CD4-positive, CD25-positive, alpha-beta regulatory T cell (primary cell): ENCODE measurements around the gene MYNN. TPM values are rescaled to one million over a fixed set of nuclear protein-coding genes. Genes with fewer than 3 reads are reported as not detected.
A peak's percentile ranks its signal among the peaks of the same experiment; 100 is the strongest.

Experiments
- ATAC-seq, 2 donors: fragments of 150-1000 bp; cut with Tn5 transposase; one replicate each; pipeline ENCODE4 v1.10.0; 2021; ENCODE audit warnings: low read depth in 2 of 2, moderate number of reproducible peaks in 2 of 2, moderate library complexity in 1 of 2
- DNase-seq, 3 donors: peaks; one replicate each; pipeline versions ENCODE4 v3.0.0 to v3.0.0-alpha.2; 2012 to 2022; ENCODE audit warnings: mixed read lengths in 1 of 3
- H3K27ac ChIP-seq: one replicate; pipeline ENCODE4 v1.7.0; 2013; ENCODE audit warnings: mild to moderate bottlenecking, low read length; ENCODE audit not compliant: insufficient read depth, poor library complexity, severe bottlenecking
- H3K27me3 ChIP-seq: one replicate; pipeline ENCODE4 v1.7.0; 2013; ENCODE audit warnings: low read length; ENCODE audit not compliant: control insufficient read depth, insufficient read depth
- H3K36me3 ChIP-seq: one replicate; pipeline ENCODE4 v1.7.0; 2013; ENCODE audit warnings: mild to moderate bottlenecking, low read length, moderate library complexity; ENCODE audit not compliant: control insufficient read depth, insufficient read depth
- H3K4me1 ChIP-seq: 2 replicates; pipeline ENCODE4 v1.7.0; 2013; ENCODE audit warnings: mild to moderate bottlenecking, low read length; ENCODE audit not compliant: insufficient read depth, control insufficient read depth, poor library complexity, severe bottlenecking
- H3K4me3 ChIP-seq: one replicate; pipeline ENCODE4 v1.7.0; 2013; ENCODE audit warnings: low read depth, mild to moderate bottlenecking, low read length, moderate library complexity
- H3K9me3 ChIP-seq, 2 experiments: 1 replicate in 1 of 2; 2 replicates in 1 of 2; pipeline ENCODE4 v1.7.0; 2013; ENCODE audit warnings: low read length in 2 of 2, mild to moderate bottlenecking in 1 of 2, moderate library complexity in 1 of 2; ENCODE audit not compliant: control insufficient read depth in 2 of 2
- H3K27ac Mint-ChIP-seq, 3 donors: one replicate each; pipeline ENCODE4 v1.8.0; 2020 to 2022; ENCODE audit warnings: mild to moderate bottlenecking in 3 of 3, mixed read lengths in 3 of 3, moderate library complexity in 2 of 3
- H3K27me3 Mint-ChIP-seq: one replicate; pipeline ENCODE4 v1.8.0; 2022; ENCODE audit warnings: mild to moderate bottlenecking, mixed read lengths
- H3K36me3 Mint-ChIP-seq: one replicate; pipeline ENCODE4 v1.8.0; 2020; ENCODE audit warnings: mixed read lengths
- H3K4me1 Mint-ChIP-seq, 4 donors: one replicate each; pipeline ENCODE4 v1.8.0; 2020 to 2022; ENCODE audit warnings: mixed read lengths in 4 of 4, mild to moderate bottlenecking in 1 of 4
- H3K4me3 Mint-ChIP-seq, 4 donors: one replicate each; pipeline ENCODE4 v1.8.0; 2020 to 2022; ENCODE audit warnings: mild to moderate bottlenecking in 4 of 4, mixed read lengths in 4 of 4, moderate library complexity in 3 of 4
- H3K9me3 Mint-ChIP-seq, 7 donors: one replicate each; pipeline ENCODE4 v1.8.0; 2020 to 2022; ENCODE audit warnings: mixed read lengths in 7 of 7, mild to moderate bottlenecking in 3 of 7, moderate library complexity in 2 of 7
- polyA plus RNA-seq, 4 donors: library from polyadenylated mRNA; unstranded; fragments of 300-500 nt; fragmentation: Illumina TruSeq; gene quantifications; one replicate each; pipeline ENCODE4 v1.2.3, GENCODE V29; 2021
- total RNA-seq: library from RNA; stranded (reverse); gene quantifications from one replicate; pipeline ENCODE4 v1.2.3, GENCODE V29; 2022

Gene MYNN
- total and polyA plus RNA-seq, 5 donors from 2014 or later, result 12.4 to 25.9 (median 18.5) TPM

- Mint-ChIP-seq H3K36me3 (no peaks in the 10 kb centered on the region), H3K27ac (no peak overlapping the region), H3K9me3 (peaks cover 0 to 14% (median 8%) of the 10 kb centered on the region in 7 donors), H3K4me1 (peaks cover 10 to 26% (median 13%) of the 10 kb centered on the region in 4 donors), H3K27me3 (peaks cover 61% of the 10 kb centered on the region), H3K4me3 (no peak overlapping the region)
- Histone ChIP-seq H3K27me3 (peaks cover 8% of the 10 kb centered on the region), H3K36me3 (no peaks in the 10 kb centered on the region), H3K9me3 (peaks cover 12 to 14% of the 10 kb centered on the region in 2 experiments), H3K4me1 (peaks cover 27% of the 10 kb centered on the region), H3K4me3 (no peak overlapping the region), H3K27ac (no peak overlapping the region)
- ATAC-seq, result no peak
- peak in 1 of 3 donors; percentile 20 for DNase-seq
Measured at GRCh38 chr3:169815590-169816150, 42.5 kb downstream of the MYNN start.

DNA sequence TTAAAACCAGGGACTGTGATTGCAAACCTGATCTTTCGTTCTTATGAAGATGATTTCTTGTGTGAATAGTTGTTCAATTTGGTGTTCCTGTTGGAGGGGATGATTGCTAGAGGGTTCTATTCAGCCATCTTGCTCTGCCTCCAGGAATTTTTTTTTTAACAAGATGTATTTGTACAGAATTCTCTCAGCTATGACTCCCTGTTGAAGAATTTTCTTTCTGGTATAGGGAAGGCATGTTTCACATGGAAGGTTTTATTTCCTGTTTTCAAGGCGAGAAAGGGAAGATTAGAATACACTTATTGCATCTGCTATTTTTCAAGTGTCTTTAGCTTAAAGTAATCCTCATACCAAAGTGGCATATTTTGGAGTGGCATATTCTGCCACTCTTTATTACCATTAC is 45.1 kb downstream of the MYNN start:
- Mint-ChIP-seq H3K4me3 (no peak overlapping the region), H3K27me3 (peaks cover 50% of the 10 kb centered on the region)
- DNase-seq, result no peak

GRCh38 chr3:169822091-169822490 is 48.9 kb downstream of the MYNN start:
- Histone ChIP-seq H3K36me3 (no peaks in the 10 kb centered on the region), H3K4me1 (no peaks in the 10 kb centered on the region), H3K27me3 (peaks cover 11% of the 10 kb centered on the region), H3K4me3 (no peak overlapping the region), H3K9me3 (no peaks in the 10 kb centered on the region), H3K27ac (no peak overlapping the region)
- Mint-ChIP-seq H3K27me3 (peaks cover 33% of the 10 kb centered on the region), H3K4me1 (no peaks in the 10 kb centered on the region), H3K9me3 (peaks cover 0 to 6% (median 0%) of the 10 kb centered on the region in 7 donors), H3K27ac (no peak overlapping the region), H3K36me3 (no peaks in the 10 kb centered on the region), H3K4me3 (no peak overlapping the region)
- no peak for DNase-seq
- ATAC-seq, result no peak

More for the DNA sequence above, 45.1 kb downstream of the MYNN start:
- no peak overlapping the region for H3K27ac ChIP-seq
- H3K27ac Mint-ChIP-seq, result no peak overlapping the region
- H3K4me3 ChIP-seq, result no peak overlapping the region
- no peak for ATAC-seq
- H3K4me1 ChIP-seq, result peaks cover 8% of the 10 kb centered on the region
- peaks cover 0 to 14% (median 8%) of the 10 kb centered on the region in 7 donors for H3K9me3 Mint-ChIP-seq
- no peaks in the 10 kb centered on the region for H3K36me3 ChIP-seq
- peaks cover 8% of the 10 kb centered on the region for H3K27me3 ChIP-seq
- H3K9me3 ChIP-seq, result peaks cover 12 to 14% of the 10 kb centered on the region in 2 experiments
- no peaks in the 10 kb centered on the region for H3K36me3 Mint-ChIP-seq
- peaks cover 4 to 10% (median 5%) of the 10 kb centered on the region in 4 donors for H3K4me1 Mint-ChIP-seq

DNA sequence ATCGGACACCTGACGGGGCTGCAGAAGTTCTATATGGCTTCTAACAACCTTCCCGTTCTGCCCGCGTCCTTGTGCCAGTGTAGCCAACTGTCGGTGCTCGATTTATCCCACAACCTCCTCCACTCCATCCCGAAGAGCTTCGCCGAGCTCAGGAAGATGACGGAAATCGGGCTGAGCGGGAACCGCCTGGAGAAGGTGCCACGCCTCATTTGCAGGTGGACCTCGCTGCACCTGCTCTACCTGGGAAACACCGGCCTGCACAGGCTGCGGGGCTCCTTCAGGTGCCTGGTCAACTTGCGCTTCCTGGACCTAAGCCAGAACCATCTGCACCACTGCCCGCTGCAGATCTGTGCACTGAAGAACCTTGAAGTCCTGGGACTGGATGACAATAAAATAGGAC is 49.3 kb downstream of the MYNN start:
- H3K9me3 ChIP-seq, result no peaks in the 10 kb centered on the region
- no peak overlapping the region for H3K27ac ChIP-seq
- DNase-seq (no peak), ATAC-seq (no peak)
- Mint-ChIP-seq H3K4me3 (no peak overlapping the region), H3K27me3 (peaks cover 28% of the 10 kb centered on the region), H3K9me3 (peaks cover 0 to 2% (median 0%) of the 10 kb centered on the region in 7 donors), H3K4me1 (no peaks in the 10 kb centered on the region), H3K27ac (no peak overlapping the region), H3K36me3 (no peaks in the 10 kb centered on the region)
- no peaks in the 10 kb centered on the region for H3K4me1 ChIP-seq
- H3K27me3 ChIP-seq, result peaks cover 9% of the 10 kb centered on the region
- H3K36me3 ChIP-seq, result no peaks in the 10 kb centered on the region
- H3K4me3 ChIP-seq, result no peak overlapping the region

DNA sequence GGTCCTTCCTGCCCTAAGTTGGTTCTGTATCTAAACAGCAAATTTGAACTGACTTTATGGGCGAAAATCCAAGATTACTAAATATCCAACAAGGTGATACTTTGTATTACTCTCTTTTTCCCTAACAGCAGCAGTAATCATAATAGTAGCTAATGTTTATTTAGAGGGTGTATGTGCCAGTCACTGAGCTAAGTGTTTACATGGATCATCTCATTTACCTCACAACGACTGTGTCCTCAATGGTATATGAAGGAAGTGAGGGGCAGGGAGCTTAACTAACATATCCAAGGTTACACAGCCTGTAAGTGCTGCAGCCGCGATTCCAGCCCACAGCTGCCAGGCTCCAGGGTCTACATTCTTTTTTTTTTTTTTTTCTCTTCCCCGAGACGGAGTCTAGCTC is 49.8 kb downstream of the MYNN start:
- H3K27ac ChIP-seq, result no peak overlapping the region
- peaks cover 6% of the 10 kb centered on the region for H3K27me3 ChIP-seq
- no peaks in the 10 kb centered on the region for H3K9me3 ChIP-seq
- Mint-ChIP-seq H3K27me3 (peaks cover 26% of the 10 kb centered on the region), H3K4me1 (no peaks in the 10 kb centered on the region), H3K4me3 (no peak overlapping the region), H3K27ac (no peak overlapping the region), H3K36me3 (no peaks in the 10 kb centered on the region), H3K9me3 (peaks cover 0 to 2% (median 0%) of the 10 kb centered on the region in 7 donors)
- H3K4me3 ChIP-seq, result no peak overlapping the region
- DNase-seq (no peak), ATAC-seq (no peak)
- no peaks in the 10 kb centered on the region for H3K4me1 ChIP-seq
- no peaks in the 10 kb centered on the region for H3K36me3 ChIP-seq

- no peak for DNase-seq
- Histone ChIP-seq H3K27ac (no peak overlapping the region), H3K27me3 (peaks cover 3% of the 10 kb centered on the region), H3K36me3 (no peaks in the 10 kb centered on the region), H3K9me3 (no peaks in the 10 kb centered on the region), H3K4me3 (no peak overlapping the region), H3K4me1 (no peaks in the 10 kb centered on the region)
- no peaks in the 10 kb centered on the region for H3K9me3 Mint-ChIP-seq
- H3K4me1 Mint-ChIP-seq, result peaks cover 0 to 2% (median under 1%) of the 10 kb centered on the region in 4 donors
- no peak for ATAC-seq
- H3K27me3 Mint-ChIP-seq, result peaks cover 13% of the 10 kb centered on the region
- H3K27ac Mint-ChIP-seq, result no peak overlapping the region
- H3K4me3 Mint-ChIP-seq, result no peak overlapping the region
- H3K36me3 Mint-ChIP-seq, result no peaks in the 10 kb centered on the region
Measured at GRCh38 chr3:169825316-169825715, 52.1 kb downstream of the MYNN start.

GRCh38 chr3:169827712-169828111 is 54.5 kb downstream of the MYNN start:
- no peak for DNase-seq
- no peak overlapping the region for H3K27ac Mint-ChIP-seq

GRCh38 chr3:169835533-169835932 is 62.3 kb downstream of the MYNN start:
- H3K27me3 ChIP-seq, result peaks cover 3% of the 10 kb centered on the region
- no peak for ATAC-seq
- Mint-ChIP-seq H3K9me3 (peaks cover 0 to 2% (median 0%) of the 10 kb centered on the region in 7 donors), H3K4me1 (no peaks in the 10 kb centered on the region), H3K27me3 (peaks cover 17% of the 10 kb centered on the region), H3K27ac (peak overlapping the region in 1 of 3 donors; percentile 70), H3K36me3 (no peaks in the 10 kb centered on the region), H3K4me3 (no peak overlapping the region)
- H3K36me3 ChIP-seq, result no peaks in the 10 kb centered on the region
- DNase-seq, result no peak
- no peak overlapping the region for H3K4me3 ChIP-seq
- H3K9me3 ChIP-seq, result no peaks in the 10 kb centered on the region
- no peak overlapping the region for H3K27ac ChIP-seq
- no peaks in the 10 kb centered on the region for H3K4me1 ChIP-seq

More at GRCh38 chr3:169827712-169828111, 54.5 kb downstream of the MYNN start:
- peaks cover 9% of the 10 kb centered on the region for H3K27me3 Mint-ChIP-seq
- H3K4me3 Mint-ChIP-seq, result no peak overlapping the region
- Histone ChIP-seq H3K36me3 (no peaks in the 10 kb centered on the region), H3K27ac (no peak overlapping the region), H3K27me3 (peaks cover 3% of the 10 kb centered on the region), H3K4me3 (no peak overlapping the region), H3K9me3 (no peaks in the 10 kb centered on the region), H3K4me1 (no peaks in the 10 kb centered on the region)
- H3K4me1 Mint-ChIP-seq, result peaks cover 0 to 2% (median under 1%) of the 10 kb centered on the region in 4 donors
- ATAC-seq, result no peak
- H3K9me3 Mint-ChIP-seq, result peaks cover 0 to 2% (median 0%) of the 10 kb centered on the region in 7 donors
- H3K36me3 Mint-ChIP-seq, result no peaks in the 10 kb centered on the region
